Smooth muscle cell (in vitro differentiated cells): Measurements from ENCODE around the gene PKD1L1. TPM values are rescaled to one million over a fixed set of nuclear protein-coding genes. Genes with fewer than 3 reads are reported as not detected.

Source experiments
- DNase-seq: peaks from one replicate; lab custom pipeline; 2025; ENCODE audit not compliant: unreplicated experiment; lab: John Stamatoyannopoulos, UW
- H2AFZ ChIP-seq: fragments of 200-600 bp; sonication (generic); 2 replicates; pipeline ENCODE4 v1.6.0; 2016; ENCODE audit warnings: antibody characterized with exemption, low read depth, mild to moderate bottlenecking
- H3F3A ChIP-seq: fragments of 200-600 bp; sonication (generic); 2 replicates; pipeline ENCODE4 v1.6.0; 2017; ENCODE audit warnings: antibody characterized with exemption, low read depth
- H3K27ac ChIP-seq: fragments of 200-600 bp; sonication (generic); 2 replicates; pipeline ENCODE4 v1.5.1; 2016; ENCODE audit warnings: low read depth, mild to moderate bottlenecking
- H3K27me3 ChIP-seq: fragments of 200-600 bp; sonication (generic); 2 replicates; pipeline ENCODE4 v1.6.1; 2016; ENCODE audit warnings: low read depth, mild to moderate bottlenecking
- H3K36me3 ChIP-seq: fragments of 200-600 bp; sonication (generic); 2 replicates; pipeline ENCODE4 v1.5.1; 2016; ENCODE audit warnings: low read depth
- H3K4me1 ChIP-seq: fragments of 200-600 bp; sonication (generic); 2 replicates; pipeline ENCODE4 v1.5.1; 2016; ENCODE audit warnings: low read depth
- H3K4me2 ChIP-seq: fragments of 200-600 bp; sonication (generic); 2 replicates; pipeline ENCODE4 v1.6.0; 2016; ENCODE audit warnings: mild to moderate bottlenecking
- H3K4me3 ChIP-seq: fragments of 200-600 bp; sonication (generic); 2 replicates; pipeline ENCODE4 v1.5.1; 2016; ENCODE audit warnings: mild to moderate bottlenecking
- H3K79me2 ChIP-seq: fragments of 200-600 bp; sonication (generic); 2 replicates; pipeline ENCODE4 v1.6.0; 2016; ENCODE audit warnings: low read depth, mild to moderate bottlenecking
- H3K9ac ChIP-seq: fragments of 200-600 bp; sonication (generic); 2 replicates; pipeline ENCODE4 v1.6.0; 2016; ENCODE audit warnings: low read depth
- H3K9me3 ChIP-seq: fragments of 200-600 bp; sonication (generic); replicated peaks from 2 replicates; pipeline ENCODE4 v1.5.1; 2016; ENCODE audit warnings: low read depth
- H4K20me1 ChIP-seq: fragments of 200-600 bp; sonication (generic); 2 replicates; pipeline ENCODE4 v1.6.0; 2016; ENCODE audit warnings: low read depth
- WGBS: methylation state at CpG from one replicate; pipeline ENCODE4 v1.1.7; 2016; ENCODE audit warnings: low lambda C conversion rate; 5-methylcytosine and 5-hydroxymethylcytosine counted together
- polyA plus RNA-seq: library from polyadenylated mRNA; unstranded; fragments of >200 nt; fragmentation: Nextera tagmentation; extraction: Ambion mirVana; gene quantifications from 2 replicates; pipeline ENCODE4 v1.2.1, GENCODE V29; 2016
- total RNA-seq: library from RNA; depleted of rRNA; stranded (reverse); fragments of >200 nt; gene quantifications from 2 replicates; pipeline ENCODE4 v1.2.3, GENCODE V29; 2014
- TF ChIP-seq, protein P1 (sequence below): fragments of 200-600 bp; sonication (generic); IDR thresholded peaks from 2 replicates; pipeline ENCODE4 v1.5.1; 2017; ENCODE audit warnings: borderline replicate concordance, mild to moderate bottlenecking, antibody characterized with exemption; ENCODE audit not compliant: insufficient read depth, poor library complexity, severe bottlenecking

PKD1L1 gene
- total and polyA plus RNA-seq, 2 experiments from 2014 or later, result 0.04 to 0.06 TPM

DNA sequence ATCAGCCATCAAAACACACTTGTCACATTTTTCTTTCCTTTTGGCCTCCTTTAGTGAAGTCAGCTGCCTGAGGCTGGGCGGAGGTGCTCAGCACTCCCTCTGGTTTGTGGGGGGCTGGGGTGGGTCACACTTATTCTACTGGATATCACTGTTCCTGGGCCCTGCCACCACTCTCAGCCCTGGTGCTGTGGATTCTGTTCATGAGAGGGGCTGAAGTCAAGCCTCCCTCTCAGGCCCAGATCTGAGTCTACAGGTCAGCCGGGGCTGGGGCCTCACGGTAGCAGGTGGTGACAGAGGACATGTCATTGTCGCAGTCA lies 185.6 kb downstream of the PKD1L1 start:
- Histone ChIP-seq H2AFZ (no peak overlapping the region), H3K4me2 (no peak overlapping the region), H3K27ac (peak overlapping the region; percentile 72), H3K36me3 (no peaks in the 10 kb centered on the region), H3K9ac (no peak overlapping the region), H3K27me3 (no peaks in the 10 kb centered on the region), H3K9me3 (no peaks in the 10 kb centered on the region), H3K79me2 (no peaks in the 10 kb centered on the region), H3F3A (peaks cover 17% of the 10 kb centered on the region), H3K4me3 (no peak overlapping the region), H4K20me1 (no peaks in the 10 kb centered on the region), H3K4me1 (peaks cover 12% of the 10 kb centered on the region)
- TF ChIP-seq, protein P1, sequence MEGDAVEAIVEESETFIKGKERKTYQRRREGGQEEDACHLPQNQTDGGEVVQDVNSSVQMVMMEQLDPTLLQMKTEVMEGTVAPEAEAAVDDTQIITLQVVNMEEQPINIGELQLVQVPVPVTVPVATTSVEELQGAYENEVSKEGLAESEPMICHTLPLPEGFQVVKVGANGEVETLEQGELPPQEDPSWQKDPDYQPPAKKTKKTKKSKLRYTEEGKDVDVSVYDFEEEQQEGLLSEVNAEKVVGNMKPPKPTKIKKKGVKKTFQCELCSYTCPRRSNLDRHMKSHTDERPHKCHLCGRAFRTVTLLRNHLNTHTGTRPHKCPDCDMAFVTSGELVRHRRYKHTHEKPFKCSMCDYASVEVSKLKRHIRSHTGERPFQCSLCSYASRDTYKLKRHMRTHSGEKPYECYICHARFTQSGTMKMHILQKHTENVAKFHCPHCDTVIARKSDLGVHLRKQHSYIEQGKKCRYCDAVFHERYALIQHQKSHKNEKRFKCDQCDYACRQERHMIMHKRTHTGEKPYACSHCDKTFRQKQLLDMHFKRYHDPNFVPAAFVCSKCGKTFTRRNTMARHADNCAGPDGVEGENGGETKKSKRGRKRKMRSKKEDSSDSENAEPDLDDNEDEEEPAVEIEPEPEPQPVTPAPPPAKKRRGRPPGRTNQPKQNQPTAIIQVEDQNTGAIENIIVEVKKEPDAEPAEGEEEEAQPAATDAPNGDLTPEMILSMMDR, result no peak
- 90% methylated on average over 4 of the region's 4 CpGs for WGBS
- no peak for DNase-seq

DNA sequence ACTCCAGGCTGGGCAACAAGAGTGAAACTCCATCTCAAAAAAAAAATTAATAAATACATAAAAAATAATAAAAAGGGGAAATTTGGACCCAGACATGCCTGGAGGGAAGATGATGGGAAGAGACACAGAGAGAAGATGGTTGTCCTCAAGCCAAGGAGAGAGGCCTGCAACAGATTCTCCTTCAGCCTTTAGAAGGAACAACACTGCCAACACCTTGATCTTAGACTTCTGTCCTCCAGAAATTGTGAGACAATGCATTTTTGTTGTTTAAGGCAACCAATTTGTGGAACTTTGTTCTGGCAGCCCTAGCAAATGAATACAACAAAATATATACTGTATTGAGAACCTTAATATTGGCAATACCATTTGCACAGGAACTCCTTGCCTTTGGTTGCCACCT lies 186.1 kb downstream of the PKD1L1 start:
- Histone ChIP-seq H3K9me3 (no peaks in the 10 kb centered on the region), H3K36me3 (no peaks in the 10 kb centered on the region), H3K27me3 (no peaks in the 10 kb centered on the region), H3K4me3 (no peak overlapping the region), H3K27ac (no peak overlapping the region), H2AFZ (no peak overlapping the region), H4K20me1 (no peaks in the 10 kb centered on the region), H3K4me2 (no peak overlapping the region), H3F3A (peaks cover 22% of the 10 kb centered on the region), H3K9ac (no peak overlapping the region), H3K79me2 (no peaks in the 10 kb centered on the region), H3K4me1 (peaks cover 12% of the 10 kb centered on the region)
- DNase-seq, result no peak
- TF ChIP-seq, protein P1, result no peak

DNA sequence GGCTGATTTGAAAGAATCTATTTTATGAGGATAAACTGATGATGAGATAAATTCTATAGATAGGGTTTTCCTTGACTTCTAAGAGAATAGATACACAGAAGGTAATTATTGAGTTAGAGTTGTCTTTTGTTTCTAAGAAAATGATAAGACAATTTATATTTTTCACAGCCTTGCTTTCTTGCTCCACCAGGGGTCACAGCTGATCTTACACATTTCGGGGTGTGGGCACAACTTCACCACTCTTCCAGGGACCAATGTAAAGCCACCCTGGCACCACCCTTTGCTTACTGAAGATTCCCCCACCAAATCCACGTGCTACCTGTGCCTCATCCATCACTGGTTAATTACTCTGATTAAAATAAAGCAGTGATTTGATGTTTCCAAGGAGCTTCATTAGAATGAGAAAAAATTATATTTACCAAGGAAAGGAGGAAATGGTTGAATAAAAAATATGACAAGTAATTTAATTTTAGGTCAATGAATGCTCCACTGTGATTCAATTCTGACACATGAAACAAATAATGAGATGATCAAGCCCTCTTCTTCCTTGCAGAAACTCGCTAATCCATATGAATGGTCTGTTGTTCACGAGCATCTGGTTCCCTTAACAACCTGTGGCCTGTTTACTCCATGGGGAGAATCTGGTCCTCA lies 189.1 kb downstream of the PKD1L1 start:
- no peak for DNase-seq
- Histone ChIP-seq H3K4me2 (no peak overlapping the region), H2AFZ (no peak overlapping the region), H3K9me3 (no peaks in the 10 kb centered on the region), H3K4me3 (no peak overlapping the region), H3K4me1 (peaks cover 12% of the 10 kb centered on the region), H3K9ac (no peak overlapping the region), H3K79me2 (no peaks in the 10 kb centered on the region), H3F3A (peaks cover 15% of the 10 kb centered on the region), H3K27ac (no peak overlapping the region), H3K36me3 (no peaks in the 10 kb centered on the region), H4K20me1 (no peaks in the 10 kb centered on the region), H3K27me3 (no peaks in the 10 kb centered on the region)
- TF ChIP-seq, protein P1, result peak; percentile 11
- WGBS, result 89% methylated on average over 4 of the region's 4 CpGs

- no peaks in the 10 kb centered on the region for H3K36me3 ChIP-seq
- H3K27ac ChIP-seq, result peak overlapping the region; percentile 58
- H3K79me2 ChIP-seq, result no peaks in the 10 kb centered on the region
- WGBS, result 90% methylated on average over 2 of the region's 2 CpGs
- H3K4me3 ChIP-seq, result no peak overlapping the region
- H2AFZ ChIP-seq, result peak overlapping the region; percentile 24
- DNase-seq, result no peak
- peaks cover 6% of the 10 kb centered on the region for H3K4me1 ChIP-seq
- no peaks in the 10 kb centered on the region for H3K9me3 ChIP-seq
- H3K9ac ChIP-seq, result peak overlapping the region; percentile 2
- TF ChIP-seq, protein P1, result no peak
- no peaks in the 10 kb centered on the region for H3K27me3 ChIP-seq
- peak overlapping the region; percentile 62 for H3K4me2 ChIP-seq
- H4K20me1 ChIP-seq, result no peaks in the 10 kb centered on the region
- peaks cover 9% of the 10 kb centered on the region for H3F3A ChIP-seq
Observed at GRCh38 chr7:47758546-47758945, 189.7 kb downstream of the PKD1L1 start.
